HepG2 (cell line): ENCODE measurements around the gene DDRGK1. TPM values are rescaled to one million over a fixed set of nuclear protein-coding genes. Genes with fewer than 3 reads are reported as not detected.
A peak's percentile ranks its signal among the peaks of the same experiment; 100 is the strongest.

ENCODE experiments used
- ATAC-seq: fragments of 200-7000 bp; cut with Tn5 transposase; 3 replicates; pipeline ENCODE4 v1.9.1; 2020; ENCODE audit warnings: mild to moderate bottlenecking, moderate library complexity
- BruUV-seq: library from RNA; stranded (reverse); fragments of 400-500 nt; replicated peaks from 2 replicates; lab custom pipeline; 2021; lab: Mats Ljungman, UMichigan
- CTCF ChIA-PET: fragments of 300-600 bp; formaldehyde crosslinking; extraction: SDS; loops from one replicate; lab custom pipeline; 2021; ENCODE audit warnings: low total read pairs, inconsistent platforms, low intra/inter-chr PET ratio; lab: Yijun Ruan, JAX
- POLR2A ChIA-PET: fragments of 350-600 bp; sonication (Branson Sonifier 250); formaldehyde crosslinking; loops from one replicate; lab custom pipeline; 2020; ENCODE audit warnings: antibody characterized with exemption, inconsistent platforms; lab: Yijun Ruan, JAX
- DNase-seq: peaks from one replicate; pipeline ENCODE4 v3.0.0-alpha.2; 2015; ENCODE audit warnings: low spot score
- FAIRE-seq: peaks from 3 replicates; lab custom pipeline; 2011; peaks lifted over from hg19 to GRCh38; lab: Jason Lieb, UNC
- H2AFZ ChIP-seq: one replicate; pipeline ENCODE4 v1.6.1; 2011; ENCODE audit warnings: low read length, inconsistent platforms
- H3K27ac ChIP-seq: fragments of 300-600 bp; 3 replicates; pipeline ENCODE4 v1.8.0; 2011; ENCODE audit warnings: mixed run types, mild to moderate bottlenecking, mixed read lengths, low read length, inconsistent platforms; ENCODE audit not compliant: insufficient read depth; ENCODE audit errors: extremely low read length
- H3K27me3 ChIP-seq, 2 experiments: fragments of 200-600 bp in 1 of 2; 2 replicates in 1 of 2; 3 replicates in 1 of 2; pipeline versions ENCODE4 v1.6.0 to v1.8.0; 2011; ENCODE audit warnings: low read length in 2 of 2, mild to moderate bottlenecking in 2 of 2, moderate library complexity in 2 of 2, inconsistent platforms in 1 of 2; ENCODE audit not compliant: insufficient read depth in 2 of 2, control insufficient read depth in 1 of 2
- H3K36me3 ChIP-seq, 2 experiments: fragments of 200-600 bp in 1 of 2; replicated peaks in 1 of 2; 2 replicates in 1 of 2; 3 replicates in 1 of 2; pipeline versions ENCODE4 v1.5.1 to v1.8.0; 2011; ENCODE audit warnings: low read length in 2 of 2, inconsistent platforms in 1 of 2; ENCODE audit not compliant: insufficient read depth in 2 of 2, control insufficient read depth in 1 of 2
- H3K4me1 ChIP-seq: 2 replicates; pipeline ENCODE4 v1.5.1; 2012; ENCODE audit warnings: low read length, inconsistent platforms; ENCODE audit not compliant: insufficient read depth
- H3K4me2 ChIP-seq: 2 replicates; pipeline ENCODE4 v1.6.0; 2011; ENCODE audit warnings: low read depth, low read length, inconsistent platforms
- H3K4me3 ChIP-seq, 3 experiments: fragments of 200-600 bp in 1 of 3; sonication (generic), shearing (Covaris generic) in 1 of 3; replicated peaks in 1 of 3; 2 replicates each; pipeline ENCODE4 v1.5.1; 2011 to 2016; ENCODE audit warnings: low read length in 3 of 3, inconsistent platforms in 2 of 3, low read depth in 2 of 3, mild to moderate bottlenecking in 2 of 3, control low read depth in 1 of 3, mixed read lengths in 1 of 3; ENCODE audit not compliant: insufficient read depth in 1 of 3
- H3K79me2 ChIP-seq: one replicate; pipeline ENCODE4 v1.6.1; 2011; ENCODE audit warnings: low read length, inconsistent platforms; ENCODE audit not compliant: insufficient read depth
- H3K9ac ChIP-seq: 2 replicates; pipeline ENCODE4 v1.6.0; 2011; ENCODE audit warnings: mild to moderate bottlenecking, low read depth, low read length, inconsistent platforms; ENCODE audit not compliant: insufficient read depth
- H3K9me3 ChIP-seq: 2 replicates; pipeline ENCODE4 v1.5.1; 2012; ENCODE audit warnings: mild to moderate bottlenecking, low read length
- H4K20me1 ChIP-seq: 2 replicates; pipeline ENCODE4 v1.6.0; 2011; ENCODE audit warnings: inconsistent platforms, mild to moderate bottlenecking, low read length, moderate library complexity; ENCODE audit not compliant: insufficient read depth
- AGO2 ChIP-seq: fragments of 200-400 bp; formaldehyde crosslinking; optimal IDR thresholded peaks from 2 replicates; pipeline ENCODE3; 2017; ENCODE audit warnings: mild to moderate bottlenecking, low read depth, low read length, moderate library complexity
- JARID2 ChIP-seq: sonication (generic); formaldehyde crosslinking; IDR thresholded peaks from 2 replicates; pipeline ENCODE4 v1.8.1; 2023; ENCODE audit warnings: missing genetic modification reagents, inconsistent platforms; ENCODE audit not compliant: insufficient replicate concordance
- KDM2A ChIP-seq: sonication (generic); formaldehyde crosslinking; IDR thresholded peaks from 2 replicates; pipeline ENCODE4 v1.4.0; 2020; ENCODE audit warnings: low read depth, missing genetic modification reagents, borderline replicate concordance
- KLF6 ChIP-seq: IDR thresholded peaks from 2 replicates; pipeline ENCODE4 v1.8.0; 2016; ENCODE audit warnings: missing biosample characterization, missing genetic modification reagents
- PCBP1 ChIP-seq: fragments of 200-400 bp; formaldehyde crosslinking; IDR thresholded peaks from 2 replicates; pipeline ENCODE4 v1.6.1; 2017; ENCODE audit warnings: mild to moderate bottlenecking, low read depth, low read length, borderline replicate concordance
- RFX3 ChIP-seq: IDR thresholded peaks from 2 replicates; pipeline ENCODE4 v1.6.1; 2016; ENCODE audit warnings: missing biosample characterization, missing genetic modification reagents
- ZNF746 ChIP-seq: sonication (generic); formaldehyde crosslinking; IDR thresholded peaks from 2 replicates; pipeline ENCODE4 v1.8.0; 2022; ENCODE audit warnings: mild to moderate bottlenecking, missing genetic modification reagents
- WGBS: methylation state at CpG from one replicate; pipeline ENCODE4 v1.1.6; 2017; ENCODE audit warnings: low lambda C conversion rate; 5-methylcytosine and 5-hydroxymethylcytosine counted together
- in situ Hi-C: cut with HindIII; loops from 2 replicates; pipeline ENCODE4 v1.10.0; 2017; ENCODE audit warnings: low pct_unique_long_range_greater_than_20kb; ENCODE audit not compliant: extremely low pct_ligation_motif_present
- intact Hi-C: fragments of 100-400 bp; cut with micrococcal nuclease; formaldehyde crosslinking; loops from one replicate; pipeline ENCODE4 v1.10.0; 2022; ENCODE audit not compliant: unreplicated experiment
- polyA plus RNA-seq, 8 experiments: library from polyadenylated mRNA; depleted of rRNA in 3 of 8; stranded (reverse) in 7 of 8; unstranded in 1 of 8; fragments of >200 nt; fragmentation: Illumina TruSeq in 4 of 8; extraction: Trizol in 4 of 8; gene quantifications; 2 replicates each; pipeline versions ENCODE4 v1.2.1 to v1.2.3, GENCODE V29; 2011 to 2016; ENCODE audit warnings: low read depth in 4 of 8, missing spikeins in 1 of 8, mixed read lengths in 1 of 8; ENCODE audit not compliant: insufficient read depth in 1 of 8
- total RNA-seq, 5 experiments: library from RNA; depleted of rRNA; stranded (reverse); fragments of >200 nt; fragmentation: Illumina TruSeq; extraction: Trizol; gene quantifications; 2 replicates each; pipeline ENCODE4 v1.2.3, GENCODE V29; 2016; ENCODE audit warnings: low read depth in 1 of 5
- TF ChIP-seq, protein P1 (sequence below): sonication (generic); formaldehyde crosslinking; IDR thresholded peaks from 2 replicates; pipeline ENCODE4 v1.8.1; 2022; ENCODE audit warnings: low read depth, mild to moderate bottlenecking, missing genetic modification reagents

Gene DDRGK1
- total and polyA plus RNA-seq, 2 of the 13 experiments (the other 11 are each of a cell fraction or from before 2014, with no cell fraction given), result 96.7 to 149 TPM

DNA sequence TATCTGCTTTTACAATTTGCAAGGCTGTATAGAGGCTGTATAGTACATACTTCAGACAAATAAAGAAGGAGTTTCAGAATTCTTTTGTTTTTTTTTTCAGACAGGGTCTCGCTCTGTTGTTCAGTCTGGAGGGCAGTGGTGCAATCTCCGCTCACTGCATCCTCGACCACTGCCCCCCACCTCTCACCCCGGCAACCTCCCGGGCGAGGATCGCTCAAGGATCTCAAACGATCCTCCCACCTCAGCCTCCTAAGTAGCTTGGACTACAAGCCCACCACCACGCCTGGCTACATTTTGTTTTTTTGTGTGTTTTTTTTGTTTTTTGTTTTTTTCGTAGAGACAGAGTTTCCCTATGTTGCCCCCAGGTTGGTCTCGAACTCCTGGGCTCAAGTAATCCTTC lies 46.7 kb downstream of the DDRGK1 start:
- intact Hi-C loops, result loop anchor here (2.0 kb wide), 1 partner anchor 35 kb away; no protein-coding TSS in a partner anchor
- no peak for TF ChIP-seq RFX3 (CRISPR knock-in tag)
- no peak for TF ChIP-seq JARID2 (CRISPR knock-in tag)
- no peak for TF ChIP-seq AGO2
- TF ChIP-seq ZNF746 (CRISPR knock-in tag), result no peak
- TF ChIP-seq KLF6 (CRISPR knock-in tag), result 0 out of 2 replicates have a peak, but pooled peaks have one; percentile 3
- no peak for TF ChIP-seq PCBP1
- no peak for TF ChIP-seq KDM2A
- TF ChIP-seq, protein P1, sequence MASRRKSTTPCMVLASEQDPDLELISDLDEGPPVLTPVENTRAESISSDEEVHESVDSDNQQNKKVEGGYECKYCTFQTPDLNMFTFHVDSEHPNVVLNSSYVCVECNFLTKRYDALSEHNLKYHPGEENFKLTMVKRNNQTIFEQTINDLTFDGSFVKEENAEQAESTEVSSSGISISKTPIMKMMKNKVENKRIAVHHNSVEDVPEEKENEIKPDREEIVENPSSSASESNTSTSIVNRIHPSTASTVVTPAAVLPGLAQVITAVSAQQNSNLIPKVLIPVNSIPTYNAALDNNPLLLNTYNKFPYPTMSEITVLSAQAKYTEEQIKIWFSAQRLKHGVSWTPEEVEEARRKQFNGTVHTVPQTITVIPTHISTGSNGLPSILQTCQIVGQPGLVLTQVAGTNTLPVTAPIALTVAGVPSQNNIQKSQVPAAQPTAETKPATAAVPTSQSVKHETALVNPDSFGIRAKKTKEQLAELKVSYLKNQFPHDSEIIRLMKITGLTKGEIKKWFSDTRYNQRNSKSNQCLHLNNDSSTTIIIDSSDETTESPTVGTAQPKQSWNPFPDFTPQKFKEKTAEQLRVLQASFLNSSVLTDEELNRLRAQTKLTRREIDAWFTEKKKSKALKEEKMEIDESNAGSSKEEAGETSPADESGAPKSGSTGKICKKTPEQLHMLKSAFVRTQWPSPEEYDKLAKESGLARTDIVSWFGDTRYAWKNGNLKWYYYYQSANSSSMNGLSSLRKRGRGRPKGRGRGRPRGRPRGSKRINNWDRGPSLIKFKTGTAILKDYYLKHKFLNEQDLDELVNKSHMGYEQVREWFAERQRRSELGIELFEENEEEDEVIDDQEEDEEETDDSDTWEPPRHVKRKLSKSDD (CRISPR knock-in tag), result no peak
- Histone ChIP-seq H3K4me1 (peaks cover 50% of the 10 kb centered on the region), H3K27me3 (no peaks in the 10 kb centered on the region; a peak in 1 of 5 replicates), H3K9ac (peak overlapping the region; percentile 97), H3K27ac (no peak overlapping the region), H2AFZ (no peak overlapping the region), H4K20me1 (peaks cover 37% of the 10 kb centered on the region), H3K4me3 (peak overlapping the region; percentile 90 to 95 (median 91)), H3K36me3 (peaks cover 10 to 22% of the 10 kb centered on the region in 2 experiments), H3K79me2 (peaks cover 70% of the 10 kb centered on the region), H3K9me3 (no peaks in the 10 kb centered on the region), H3K4me2 (peak overlapping the region; percentile 98)
- ATAC-seq, result no peak
- in situ Hi-C loops, result no loop called here
- CTCF ChIA-PET, result no interaction called here
- 70% methylated on average over 11 of the region's 11 CpGs for WGBS
- BruUV-seq, result no TSS peak
- no peak for FAIRE-seq
- DNase-seq, result no peak
- POLR2A ChIA-PET, result interaction anchor here (1.5 to 6.6 kb wide), 3 partner anchors 12 to 112 kb away, joined by 5 to 81 read pairs (median 22); partner anchors contain the start of gene MRPS26
